Heart right ventricle (tissue), 16 donors: Measurements from ENCODE around the gene ALG9. TPM values are rescaled to one million over a fixed set of nuclear protein-coding genes. Genes with fewer than 3 reads are reported as not detected.

Experiments
- ATAC-seq, 8 donors: fragments of 200-7000 bp; cut with Tn5 transposase; one replicate each; pipeline ENCODE4 v1.9.1; 2020; ENCODE audit warnings: mild to moderate bottlenecking in 8 of 8, moderate library complexity in 8 of 8, moderate number of reproducible peaks in 1 of 8
- DNase-seq, 2 donors: peaks; one replicate each; pipeline ENCODE4 v3.0.0-alpha.2; 2020
- H3K27ac ChIP-seq, 10 donors: fragments of 200-600 bp; sonication (generic) in 2 of 10; one replicate each; pipeline versions ENCODE4 v1.5.0 to v1.8.0; 2020 to 2022; ENCODE audit warnings: mild to moderate bottlenecking in 3 of 10
- H3K27me3 ChIP-seq, 7 donors: fragments of 200-600 bp; one replicate each; pipeline ENCODE4 v1.8.0; 2021 to 2022; ENCODE audit warnings: mild to moderate bottlenecking in 2 of 7
- H3K36me3 ChIP-seq, 9 donors: fragments of 200-600 bp; sonication (generic) in 1 of 9; one replicate each; pipeline versions ENCODE4 v1.5.0 to v1.8.0; 2020 to 2022; ENCODE audit warnings: mild to moderate bottlenecking in 2 of 9
- H3K4me1 ChIP-seq, 9 donors: fragments of 200-600 bp; sonication (generic) in 1 of 9; one replicate each; pipeline versions ENCODE4 v1.5.0 to v1.8.0; 2020 to 2022; ENCODE audit warnings: mild to moderate bottlenecking in 4 of 9
- H3K4me3 ChIP-seq, 10 donors: fragments of 200-600 bp; sonication (generic) in 2 of 10; one replicate each; pipeline versions ENCODE4 v1.5.0 to v1.8.0; 2020 to 2022; ENCODE audit warnings: mild to moderate bottlenecking in 7 of 10, moderate library complexity in 2 of 10
- H3K9me3 ChIP-seq, 11 donors: fragments of 200-600 bp in 10 of 11; sonication (generic) in 2 of 11; one replicate each; pipeline versions ENCODE4 v1.5.0 to v1.8.0; 2013 to 2022; ENCODE audit warnings: mild to moderate bottlenecking in 2 of 11, control low read depth in 1 of 11, moderate library complexity in 1 of 11
- WGBS, 2 donors: extraction: QIAGEN DNeasy Blood & Tissue Kit; methylation state at CpG; one replicate each; pipeline ENCODE4 v1.1.7; 2013; ENCODE audit warnings: inconsistent platforms in 1 of 2; 5-methylcytosine and 5-hydroxymethylcytosine counted together
- intact Hi-C, 10 donors: fragments of 100-400 bp; cut with DNase I; formaldehyde crosslinking; loops; one replicate each; pipeline versions ENCODE4 v1.11.1 to v1.14.2; 2022
- polyA plus RNA-seq, 2 donors: library from polyadenylated mRNA; stranded (reverse); fragments of 200-250 nt; gene quantifications; one replicate each; pipeline ENCODE4 v1.2.3, GENCODE V29; 2013
- total RNA-seq, 10 donors: library from RNA; stranded (reverse); fragmentation: NEBNext Ultra II Directional in 3 of 10; extraction: Animal tissue kit (Norgen Biotek cat#: 25700) in 3 of 10; gene quantifications; one replicate each; pipeline versions ENCODE4 v1.2.1 to v1.2.4, GENCODE V29; 2021 to 2023
- TF ChIP-seq, protein P1 (sequence below), 9 donors: fragments of 200-600 bp; sonication (generic) in 2 of 9; IDR thresholded peaks; one replicate each; pipeline versions ENCODE4 v1.5.0 to v1.8.0; 2021 to 2022; ENCODE audit warnings: antibody characterized with exemption in 9 of 9, mild to moderate bottlenecking in 5 of 9, moderate library complexity in 1 of 9
- donor health status: Arrhythmogenic right ventricular cardiomyopathy.
- donor health status: ischemic (EF 13 %, LVEDD 7.1; RV severe dilation, severe dysfunction).
- donor health status: healthy with polysubstance abuse.
- donor health status: DM: no; HTN: yes; CAD: no.
- donor health status: DM: no; HTN: no; CAD: no.
- donor health status: ischemic (EF 25% LVEDD 6.9; RV normal size, moderate dysfunction).
- donor health status: ischemic (EF 25% LVEDD 5.7; RV mildly dilated, moderate dysfunction).
- donor health status: healthy.
- donor health status: DM: yes; HTN: yes; CAD: no.
- donor health status: Ischemic cardiomyopathy.
- donor health status: ischemic (EF 35%, LVEDD 5.7; RV mildly dilated, moderate dysfunction).
- donor health status: nonischemic (EF 11% LVEDD 7.7; RV severe dilation, severe dysfunction).
- donor health status: DM: yes; HTN: yes; CAD: no.
- donor health status: PGD.
- donor health status: ischemic (EF 29% LVEDD 5.4; RV normal size, mild dysfunction).
- donor health status: nonischemic (EF 23%, LVEDD 6.1; RV moderate dilation, normal function).

The ALG9 gene
- total and polyA plus RNA-seq, 12 donors: 12.8 to 26.5 (median 18.5) TPM

DNA sequence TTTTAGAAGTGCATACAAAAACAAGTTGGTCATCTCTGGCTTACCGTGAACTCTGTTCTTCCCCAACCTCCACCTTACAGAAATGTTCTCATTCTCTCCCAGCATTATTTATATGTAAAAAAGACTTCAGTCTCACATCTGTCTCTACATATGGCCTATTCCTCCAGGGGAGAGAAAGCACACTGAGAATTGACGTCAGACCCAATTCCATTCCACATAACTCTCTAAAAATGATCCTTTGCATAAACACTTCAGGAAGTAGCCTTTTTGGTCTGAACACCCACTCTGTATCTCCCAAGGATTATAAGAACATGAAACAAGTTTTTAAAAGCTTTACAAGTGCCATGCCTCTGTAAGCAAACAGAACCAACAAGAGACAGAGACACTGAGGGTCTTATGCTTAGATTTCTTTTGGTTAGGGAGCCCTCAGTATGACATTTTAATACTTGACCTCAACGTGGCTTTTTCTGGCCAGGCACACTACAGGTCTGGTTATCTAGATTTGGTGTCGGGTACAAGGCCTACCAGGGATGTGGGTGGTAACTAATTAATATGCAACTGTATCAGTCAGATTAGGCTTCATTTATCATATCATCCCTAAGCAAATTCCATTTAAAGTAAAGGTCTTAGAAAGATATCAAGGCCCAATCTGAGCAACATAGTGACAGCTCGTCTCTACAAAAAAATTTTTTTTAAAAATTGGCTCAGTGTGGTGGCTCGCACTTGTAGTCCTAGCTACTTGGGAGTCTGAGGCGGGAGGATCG is 56.6 kb downstream of the ALG9 start:
- Histone ChIP-seq H3K36me3 (peaks cover 0 to 21% (median 0%) of the 10 kb centered on the region in 9 donors), H3K27ac (peak overlapping the region in 5 of 10 donors; percentile 2 to 42 (median 33)), H3K4me1 (peaks cover 0 to 30% (median 16%) of the 10 kb centered on the region in 9 donors), H3K9me3 (no peaks in the 10 kb centered on the region), H3K4me3 (no peak overlapping the region), H3K27me3 (no peaks in the 10 kb centered on the region)
- 75% methylated on average over 8 of the region's 8 CpGs for WGBS, 2 donors
- TF ChIP-seq, protein P1, sequence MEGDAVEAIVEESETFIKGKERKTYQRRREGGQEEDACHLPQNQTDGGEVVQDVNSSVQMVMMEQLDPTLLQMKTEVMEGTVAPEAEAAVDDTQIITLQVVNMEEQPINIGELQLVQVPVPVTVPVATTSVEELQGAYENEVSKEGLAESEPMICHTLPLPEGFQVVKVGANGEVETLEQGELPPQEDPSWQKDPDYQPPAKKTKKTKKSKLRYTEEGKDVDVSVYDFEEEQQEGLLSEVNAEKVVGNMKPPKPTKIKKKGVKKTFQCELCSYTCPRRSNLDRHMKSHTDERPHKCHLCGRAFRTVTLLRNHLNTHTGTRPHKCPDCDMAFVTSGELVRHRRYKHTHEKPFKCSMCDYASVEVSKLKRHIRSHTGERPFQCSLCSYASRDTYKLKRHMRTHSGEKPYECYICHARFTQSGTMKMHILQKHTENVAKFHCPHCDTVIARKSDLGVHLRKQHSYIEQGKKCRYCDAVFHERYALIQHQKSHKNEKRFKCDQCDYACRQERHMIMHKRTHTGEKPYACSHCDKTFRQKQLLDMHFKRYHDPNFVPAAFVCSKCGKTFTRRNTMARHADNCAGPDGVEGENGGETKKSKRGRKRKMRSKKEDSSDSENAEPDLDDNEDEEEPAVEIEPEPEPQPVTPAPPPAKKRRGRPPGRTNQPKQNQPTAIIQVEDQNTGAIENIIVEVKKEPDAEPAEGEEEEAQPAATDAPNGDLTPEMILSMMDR (IDR thresholded peaks at IDR 0.05): no peak
- peak in 2 of 8 donors; percentile 12 to 38 for ATAC-seq
- no peak for DNase-seq
- intact Hi-C loops: no loop called here

GRCh38 chr11:111814106-111814505 is 57.3 kb downstream of the ALG9 start:
- H3K4me3 ChIP-seq: no peak overlapping the region
- WGBS, 2 donors: 82 to 92% methylated on average over 1 of the region's 1 CpG

GRCh38 chr11:111812211-111812610 is 59.2 kb downstream of the ALG9 start:
- intact Hi-C loops: no loop called here
- H3K27ac ChIP-seq: no peak overlapping the region
- WGBS, 2 donors: 97 to 98% methylated on average over 2 of the region's 2 CpGs

More at GRCh38 chr11:111814106-111814505, 57.3 kb downstream of the ALG9 start:
- DNase-seq (no peak), ATAC-seq (no peak)
- no peaks in the 10 kb centered on the region for H3K27me3 ChIP-seq
- intact Hi-C loops: no loop called here
- peaks cover 0 to 28% (median 0%) of the 10 kb centered on the region in 9 donors for H3K36me3 ChIP-seq
- H3K4me1 ChIP-seq: peaks cover 0 to 28% (median 9%) of the 10 kb centered on the region in 9 donors
- H3K27ac ChIP-seq: peak overlapping the region in 5 of 10 donors; percentile 2 to 42 (median 33)
- TF ChIP-seq, protein P1 (IDR thresholded peaks at IDR 0.05): no peak
- H3K9me3 ChIP-seq: no peaks in the 10 kb centered on the region

DNA sequence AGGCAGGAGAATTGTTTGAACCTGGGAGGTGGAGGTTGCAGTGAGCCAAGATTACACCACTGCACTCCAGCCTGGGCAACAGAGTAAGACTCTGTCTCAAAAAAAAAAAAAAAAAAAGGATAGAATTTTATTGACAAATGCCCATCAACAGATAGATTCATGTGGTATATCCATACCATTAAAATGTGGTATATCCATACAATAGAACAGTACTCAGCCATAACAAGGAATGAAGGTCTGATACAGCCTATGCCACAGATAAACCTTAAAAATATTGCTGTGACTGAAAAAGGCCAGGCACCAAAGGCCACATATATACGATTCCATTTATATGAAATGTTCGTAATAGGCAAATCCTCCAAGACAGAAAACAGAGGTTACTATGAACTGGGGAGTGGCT is 59.9 kb downstream of the ALG9 start:
- DNase-seq (no peak), ATAC-seq (no peak)
- TF ChIP-seq, protein P1 (IDR thresholded peaks at IDR 0.05): no peak
- intact Hi-C loops: no loop called here
- 97 to 98% methylated on average over 2 of the region's 2 CpGs for WGBS, 2 donors
- Histone ChIP-seq H3K36me3 (peaks cover 0 to 54% (median 4%) of the 10 kb centered on the region in 9 donors), H3K4me1 (peaks cover 0 to 34% (median 5%) of the 10 kb centered on the region in 9 donors), H3K27ac (no peak overlapping the region), H3K9me3 (no peaks in the 10 kb centered on the region), H3K27me3 (no peaks in the 10 kb centered on the region), H3K4me3 (no peak overlapping the region)

More at GRCh38 chr11:111812211-111812610, 59.2 kb downstream of the ALG9 start:
- no peak for DNase-seq
- Histone ChIP-seq H3K4me3 (no peak overlapping the region), H3K36me3 (peaks cover 0 to 46% (median 4%) of the 10 kb centered on the region in 9 donors), H3K4me1 (peaks cover 0 to 34% (median 5%) of the 10 kb centered on the region in 9 donors), H3K9me3 (no peaks in the 10 kb centered on the region), H3K27me3 (no peaks in the 10 kb centered on the region)
- ATAC-seq: no peak
- TF ChIP-seq, protein P1 (IDR thresholded peaks at IDR 0.05): no peak
